GM21381 (cell line): Measurements from ENCODE around the gene GPR12.
"Not testable (repeated sequence)": the region's sequence is repeated elsewhere in the genome, so short reads cannot be mapped to it uniquely, and the experiment has no call there.

ENCODE experiments used
- ATAC-seq: cut with Tn5 transposase; IDR thresholded peaks from one replicate; pipeline ENCODE4 v1.9.1; 2021; ENCODE audit warnings: mild to moderate bottlenecking, moderate library complexity; ENCODE audit not compliant: unreplicated experiment

The GPR12 gene

GRCh38 chr13:26749285-26749684 is 11.3 kb downstream of the GPR12 start:
- no peak for ATAC-seq

GRCh38 chr13:26747706-26748105 is 12.9 kb downstream of the GPR12 start:
- ATAC-seq: no peak

DNA sequence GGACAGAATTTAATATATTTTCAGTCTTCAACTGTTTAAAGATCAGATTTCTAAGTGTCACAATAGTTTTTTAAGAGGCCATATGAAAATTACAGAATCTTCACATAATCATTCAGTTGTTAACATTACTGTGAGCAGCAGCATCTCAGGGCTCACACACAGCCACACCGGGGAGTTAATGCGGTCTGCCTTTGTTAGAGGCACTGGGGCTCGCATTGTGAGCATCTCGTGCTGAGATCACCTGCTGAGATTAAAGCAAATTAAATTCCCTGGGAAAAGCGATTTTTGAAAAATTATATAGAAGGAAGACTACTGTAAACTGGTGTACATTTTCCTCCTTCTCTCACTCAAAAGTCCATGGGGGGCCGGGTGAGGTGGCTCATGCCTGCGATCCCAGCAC is 16.6 kb downstream of the GPR12 start:
- ATAC-seq: no peak

GRCh38 chr13:26742691-26743358 is 17.8 kb downstream of the GPR12 start:
- no peak for ATAC-seq

DNA sequence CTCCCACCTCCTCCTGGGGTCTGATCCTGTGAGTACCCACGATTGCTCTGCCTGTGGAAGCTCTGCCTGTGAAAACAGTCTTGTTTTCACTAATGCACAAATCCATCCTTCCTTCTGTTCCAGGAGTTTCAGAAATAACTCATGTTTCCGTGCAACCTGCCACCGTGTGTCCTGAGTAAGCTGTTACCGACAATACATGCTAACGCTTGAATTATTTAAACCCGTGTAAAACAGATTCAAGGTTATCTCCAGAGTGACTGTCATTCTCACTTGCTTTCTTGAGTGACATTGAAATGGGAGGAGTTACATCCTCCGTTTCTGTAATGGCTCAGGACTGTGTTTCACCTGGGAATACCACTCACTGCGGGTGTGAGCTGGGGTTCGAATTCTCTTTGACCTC is 24.9 kb downstream of the GPR12 start:
- ATAC-seq: no peak

GRCh38 chr13:26727633-26728032 is 33.0 kb downstream of the GPR12 start:
- ATAC-seq: no peak

DNA sequence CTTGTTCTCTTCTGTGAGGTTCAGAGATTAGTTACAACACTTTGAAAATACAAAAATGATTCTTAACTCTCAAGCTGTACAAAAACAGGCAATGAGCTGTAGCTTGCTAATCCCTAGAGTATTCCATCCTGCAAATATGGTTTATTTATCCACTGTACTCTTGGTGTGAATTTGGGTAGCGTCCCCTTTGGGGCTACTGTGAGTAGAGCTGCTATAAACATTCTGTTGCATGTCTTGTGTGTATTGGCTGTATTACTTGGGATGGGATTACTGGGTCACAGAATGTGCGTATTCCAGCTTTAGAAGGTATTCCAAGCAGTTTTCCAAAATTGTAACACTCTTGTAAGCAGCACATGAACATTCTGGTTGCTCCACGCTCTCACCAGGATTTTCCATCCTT is 33.5 kb downstream of the GPR12 start:
- no peak for ATAC-seq

DNA sequence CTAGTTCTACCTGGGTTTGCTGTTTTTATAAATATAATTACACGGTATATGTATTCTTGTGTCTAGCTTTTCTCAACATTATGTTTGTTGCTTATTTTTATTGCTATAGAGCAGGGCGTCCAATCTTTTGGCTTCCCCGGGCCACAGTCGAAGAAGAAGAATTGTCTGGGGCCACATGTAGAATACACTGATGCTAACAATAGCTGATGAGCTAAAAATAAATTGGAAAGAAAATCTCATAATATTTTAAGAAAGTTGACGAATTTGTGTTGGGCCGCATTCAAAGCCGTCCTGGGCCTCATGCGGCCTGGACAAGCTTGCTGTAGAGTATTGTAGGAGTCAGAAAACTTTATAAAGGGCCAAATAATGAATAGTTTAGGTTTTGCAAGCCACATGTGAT is 33.9 kb downstream of the GPR12 start:
- ATAC-seq: no peak

DNA sequence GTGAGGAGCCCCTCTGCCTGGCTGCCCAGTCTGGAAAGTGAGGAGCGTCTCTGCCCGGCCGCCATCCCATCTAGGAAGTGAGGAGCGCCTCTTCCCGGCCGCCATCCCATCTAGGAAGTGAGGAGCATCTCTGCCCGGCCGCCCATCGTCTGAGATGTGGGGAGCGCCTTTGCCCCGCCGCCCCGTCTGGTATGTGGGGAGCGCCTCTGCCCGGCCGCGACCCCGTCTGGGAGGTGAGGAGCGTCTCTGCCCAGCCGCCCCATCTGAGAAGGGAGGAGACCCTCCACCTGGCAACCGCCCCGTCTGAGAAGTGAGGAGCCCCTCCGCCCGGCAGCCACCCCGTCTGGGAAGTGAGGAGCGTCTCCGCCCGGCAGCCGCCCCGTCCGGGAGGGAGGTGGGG is 37.0 kb downstream of the GPR12 start:
- ATAC-seq: not testable (repeated sequence)

GRCh38 chr13:26722321-26722720 is 38.3 kb downstream of the GPR12 start:
- no peak for ATAC-seq

- peak; percentile 51 for ATAC-seq
Observed at GRCh38 chr13:26721251-26722121, 39.1 kb downstream of the GPR12 start.

- ATAC-seq: no peak
Observed at GRCh38 chr13:26719356-26719945, 41.1 kb downstream of the GPR12 start.

- ATAC-seq: no peak
Observed at GRCh38 chr13:26718872-26719271, 41.7 kb downstream of the GPR12 start.

DNA sequence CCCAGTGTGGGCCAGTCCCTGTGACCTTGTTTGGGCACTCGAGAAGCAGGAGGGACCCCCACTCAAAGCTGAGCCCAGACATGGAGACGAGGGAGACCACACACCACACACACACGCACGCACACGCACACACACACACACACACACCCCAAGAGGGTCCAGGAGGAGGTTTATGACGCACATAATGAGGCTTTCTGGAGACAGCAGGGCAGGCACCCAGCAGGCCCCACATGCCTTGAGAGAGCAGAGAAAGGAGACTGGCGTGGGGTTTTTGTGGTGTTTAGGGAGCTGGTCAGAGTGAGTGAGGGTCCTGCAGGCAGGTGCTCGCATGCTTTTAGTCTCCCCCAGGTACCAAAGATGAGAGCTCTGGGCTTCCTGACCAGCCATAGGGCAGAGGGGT is 42.4 kb downstream of the GPR12 start:
- no peak for ATAC-seq

DNA sequence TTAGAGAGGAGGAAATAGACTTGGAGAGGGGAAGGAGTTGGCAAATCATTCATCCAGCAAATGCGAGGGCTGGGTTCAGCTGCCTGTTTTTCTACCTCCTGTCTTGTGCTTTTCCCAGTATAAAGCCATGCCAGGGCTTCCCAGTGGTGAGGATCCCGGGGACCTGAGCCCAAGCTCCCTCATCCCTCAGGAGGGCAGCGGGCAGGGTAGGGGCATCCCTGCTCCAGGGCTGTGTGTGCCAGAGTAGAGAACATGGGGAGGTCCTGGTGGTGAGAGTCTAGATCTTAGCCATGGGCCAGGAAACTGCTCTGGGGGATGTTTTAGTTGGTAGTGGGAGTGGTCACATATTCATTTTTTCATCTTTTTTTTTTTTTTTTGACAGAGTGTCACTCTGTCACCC is 43.6 kb downstream of the GPR12 start:
- no peak for ATAC-seq

GRCh38 chr13:26713341-26713740 is 47.2 kb downstream of the GPR12 start:
- ATAC-seq: no peak

DNA sequence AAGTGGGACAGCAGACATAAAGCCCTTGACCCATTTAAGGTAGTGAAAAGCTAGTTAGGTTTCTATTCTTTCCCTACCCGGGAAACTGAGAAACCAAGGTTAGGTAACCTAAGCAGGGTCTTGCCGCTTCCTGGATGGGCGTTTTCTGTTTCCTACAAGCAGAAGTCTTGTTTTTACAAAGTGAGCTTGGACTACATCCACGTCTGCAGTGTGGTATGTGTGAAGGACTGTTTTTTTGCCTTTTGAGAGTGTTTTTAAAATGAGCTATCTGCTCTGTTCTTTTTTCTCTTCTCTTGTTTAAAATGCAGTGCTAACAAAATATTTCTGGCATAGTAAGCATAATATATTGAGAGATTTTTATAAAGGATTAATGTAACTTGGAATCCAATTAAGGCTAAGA is 49.4 kb downstream of the GPR12 start:
- ATAC-seq: no peak

DNA sequence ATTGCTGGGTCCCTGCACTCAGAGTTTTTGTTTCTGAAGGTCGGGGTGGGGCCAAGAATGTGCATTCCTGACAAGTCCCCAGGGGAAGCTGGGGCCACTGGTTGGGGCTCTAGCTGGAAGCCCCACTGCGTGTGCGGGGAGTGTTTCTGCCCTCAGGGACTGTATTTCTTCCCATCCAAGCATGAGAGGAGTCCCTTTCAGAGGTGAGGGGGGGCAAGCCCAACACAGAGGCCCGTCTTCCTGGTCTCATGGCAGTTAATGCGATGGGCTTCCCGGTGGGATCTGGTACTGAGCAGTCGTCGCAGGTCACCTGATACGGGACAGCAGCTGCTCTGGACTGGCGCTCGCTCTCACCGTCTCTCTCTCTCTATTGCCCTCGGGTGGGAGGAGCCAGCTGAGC is 50.4 kb downstream of the GPR12 start:
- no peak for ATAC-seq

DNA sequence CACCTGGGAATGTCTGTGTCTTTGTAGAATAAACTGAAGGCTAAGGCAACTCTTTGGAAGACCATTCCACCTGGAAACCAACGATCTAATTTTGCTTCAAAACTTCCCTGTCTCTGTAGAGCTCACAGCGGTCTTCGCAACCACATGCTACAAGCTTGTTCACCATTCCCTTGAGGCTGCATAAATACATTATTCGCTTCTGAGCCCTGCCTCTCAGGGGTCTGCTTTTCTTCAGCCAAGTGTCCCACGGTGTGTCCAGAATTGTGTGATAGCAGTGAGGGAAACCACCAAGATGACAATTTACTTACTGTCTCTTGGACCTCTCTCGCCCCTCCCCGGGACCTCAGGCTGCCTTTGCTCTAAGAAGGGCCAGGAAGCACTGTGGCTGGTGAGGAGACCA is 51.1 kb downstream of the GPR12 start:
- ATAC-seq: no peak

GRCh38 chr13:26708007-26708297 is 52.6 kb downstream of the GPR12 start:
- ATAC-seq: no peak

DNA sequence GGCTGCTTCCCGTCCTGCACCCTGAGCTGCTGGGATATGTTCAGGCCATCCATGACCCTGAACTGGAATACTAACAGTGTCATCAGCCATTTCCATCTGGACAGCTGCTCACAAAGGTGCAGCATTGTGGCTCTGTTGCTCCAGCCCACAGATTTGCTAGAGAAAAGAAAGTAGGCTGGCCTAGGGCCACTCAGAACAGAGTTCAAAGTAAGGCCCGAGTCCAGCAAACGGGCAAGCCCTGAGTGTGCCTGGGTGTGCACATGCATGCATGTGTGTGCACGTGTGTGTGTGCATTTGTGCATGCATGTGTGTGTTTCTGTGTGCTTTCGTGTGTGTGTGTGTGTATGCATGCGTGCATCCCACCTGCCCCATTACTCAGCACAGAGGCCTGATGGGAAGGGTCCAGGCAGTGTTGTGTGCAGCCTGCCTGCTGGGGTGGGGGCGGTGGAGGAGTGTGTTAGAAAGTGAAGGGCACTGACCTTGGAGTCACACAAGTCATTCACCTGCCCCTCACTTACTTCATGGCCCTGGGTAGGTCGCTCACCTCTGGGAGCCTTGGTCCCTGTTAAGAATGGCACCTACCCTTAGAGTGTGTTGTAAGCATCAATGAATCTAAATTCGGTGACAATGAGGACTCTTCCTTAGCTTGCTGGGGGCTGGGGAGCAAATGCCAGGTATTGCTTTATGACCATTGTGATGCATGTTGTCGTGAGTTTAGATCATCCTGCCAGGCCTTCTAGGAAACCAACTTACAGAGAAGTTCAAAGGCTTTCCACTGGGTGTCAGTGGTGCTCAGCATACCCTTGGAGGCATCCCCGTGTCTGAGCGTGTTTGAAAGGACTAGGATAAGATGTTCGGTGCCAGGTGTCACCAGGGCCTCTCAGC is 53.2 kb downstream of the GPR12 start:
- no peak for ATAC-seq
